ENCODE measurements around the gene SLX9. TPM values are rescaled to one million over a fixed set of nuclear protein-coding genes. Genes with fewer than 3 reads are reported as not detected.

Gene SLX9
- total RNA-seq, 1 experiment from 2014 or later, result 58.7 TPM

GRCh38 chr21:45017039-45017960 lies 77.5 kb downstream of the SLX9 start:
- Mint-ChIP-seq H3K27me3 (ENCODE audit: insufficient read depth, unreplicated experiment) (no peaks in the 10 kb centered on the region), H3K36me3 (ENCODE audit: insufficient read depth, unreplicated experiment) (no peaks in the 10 kb centered on the region), H3K9me3 (ENCODE audit: unreplicated experiment) (no peaks in the 10 kb centered on the region), H3K4me3 (ENCODE audit: unreplicated experiment) (peak overlapping the region; percentile 56), H3K4me1 (ENCODE audit: insufficient read depth, unreplicated experiment) (peaks cover 12% of the 10 kb centered on the region), H3K27ac (ENCODE audit: low read depth, unreplicated experiment) (no peak overlapping the region)
- no peak for TF ChIP-seq CTCF (IDR thresholded peaks at IDR 0.05; ENCODE audit: unreplicated experiment)
- BruUV-seq (replicated peaks), result no TSS peak
- CTCF ChIA-PET, result interaction anchor here (0.7 kb wide), 1 partner anchor 109 kb away, joined by 3 read pairs; no protein-coding TSS in a partner anchor
- no peak for DNase-seq (ENCODE audit: unreplicated experiment)
- intact Hi-C loops (cut with micrococcal nuclease), result no loop called here
- POLR2A ChIA-PET, result no interaction called here

GRCh38 chr21:45018131-45019075 lies 78.6 kb downstream of the SLX9 start:
- intact Hi-C loops (cut with micrococcal nuclease), result no loop called here
- Mint-ChIP-seq H3K27me3 (ENCODE audit: insufficient read depth, unreplicated experiment) (no peaks in the 10 kb centered on the region), H3K4me1 (ENCODE audit: insufficient read depth, unreplicated experiment) (peaks cover 7% of the 10 kb centered on the region), H3K27ac (ENCODE audit: low read depth, unreplicated experiment) (no peak overlapping the region), H3K36me3 (ENCODE audit: insufficient read depth, unreplicated experiment) (no peaks in the 10 kb centered on the region), H3K4me3 (ENCODE audit: unreplicated experiment) (peak overlapping the region; percentile 56), H3K9me3 (ENCODE audit: unreplicated experiment) (peaks cover 2% of the 10 kb centered on the region)
- no peak for DNase-seq (ENCODE audit: unreplicated experiment)
- no peak for TF ChIP-seq CTCF (IDR thresholded peaks at IDR 0.05; ENCODE audit: unreplicated experiment)
- POLR2A ChIA-PET, result no interaction called here
- CTCF ChIA-PET, result no interaction called here
- BruUV-seq (replicated peaks), result no TSS peak

- DNase-seq (ENCODE audit: unreplicated experiment), result no peak
- H3K27ac Mint-ChIP-seq (ENCODE audit: low read depth, unreplicated experiment), result no peak overlapping the region
- no TSS peak for BruUV-seq (replicated peaks)
- no peak for TF ChIP-seq CTCF (IDR thresholded peaks at IDR 0.05; ENCODE audit: unreplicated experiment)
- intact Hi-C loops (cut with micrococcal nuclease), result no loop called here
- no peaks in the 10 kb centered on the region for H3K36me3 Mint-ChIP-seq (ENCODE audit: insufficient read depth, unreplicated experiment)
- no peak overlapping the region for H3K4me3 Mint-ChIP-seq (ENCODE audit: unreplicated experiment)
- no peaks in the 10 kb centered on the region for H3K27me3 Mint-ChIP-seq (ENCODE audit: insufficient read depth, unreplicated experiment)
- H3K4me1 Mint-ChIP-seq (ENCODE audit: insufficient read depth, unreplicated experiment), result peaks cover 7% of the 10 kb centered on the region
- ChIA-PET POLR2A (no interaction called here), CTCF (interaction anchor here (0.7 kb wide), 1 partner anchor 118 kb away, joined by 4 read pairs; no protein-coding TSS in a partner anchor)
- H3K9me3 Mint-ChIP-seq (ENCODE audit: unreplicated experiment), result peaks cover 8% of the 10 kb centered on the region
Measured at GRCh38 chr21:45019076-45019886, 79.5 kb downstream of the SLX9 start.

Data from MCF 10A (cell line).